Omental fat pad (tissue), 4 donors: ENCODE measurements around the gene NQO1. TPM values are rescaled to one million over a fixed set of nuclear protein-coding genes. Genes with fewer than 3 reads are reported as not detected.
"Not testable (repeated sequence)": the region's sequence is repeated elsewhere in the genome, so short reads cannot be mapped to it uniquely, and the experiment has no call there.

Experiments
- ATAC-seq: fragments of 150-250 bp; one replicate; pipeline ENCODE4 v1.9.1; 2016; ENCODE audit warnings: mild to moderate bottlenecking, moderate library complexity; ENCODE audit not compliant: low FRiP score
- DNase-seq: peaks from one replicate; pipeline ENCODE4 v3.0.0-alpha.2; 2019; ENCODE audit warnings: low spot score
- CTCF ChIP-seq, 3 donors: fragments of 450-650 bp; IDR thresholded peaks; one replicate each; pipeline ENCODE4 v1.5.1; 2016 to 2017; ENCODE audit warnings: antibody characterized with exemption in 3 of 3, mild to moderate bottlenecking in 3 of 3, moderate library complexity in 2 of 3
- total RNA-seq, 4 donors: library from RNA; depleted of rRNA; stranded (reverse); fragments of >200 nt; gene quantifications; one replicate each; pipeline ENCODE4 v1.1.0, GENCODE V29; 2016

The NQO1 gene
- total RNA-seq, 4 donors from 2014 or later = 150 to 377 (median 226) TPM

GRCh38 chr16:69744363-69745231, 18.2 kb upstream of the NQO1 start:
- TF ChIP-seq CTCF (IDR thresholded peaks at IDR 0.05) = no peak
- DNase-seq (no peak), ATAC-seq (no peak)

GRCh38 chr16:69741951-69742904, 15.9 kb upstream of the NQO1 start:
- DNase-seq (peak; percentile 78), ATAC-seq (no peak)
- no peak for TF ChIP-seq CTCF (IDR thresholded peaks at IDR 0.05)

GRCh38 chr16:69741519-69741918, 15.2 kb upstream of the NQO1 start:
- DNase-seq (no peak), ATAC-seq (peak; percentile 73)
- no peak for TF ChIP-seq CTCF (IDR thresholded peaks at IDR 0.05)

GRCh38 chr16:69732101-69732500, 5.7 kb upstream of the NQO1 start:
- DNase-seq = no peak
- no peak for TF ChIP-seq CTCF (IDR thresholded peaks at IDR 0.05)
- no peak for ATAC-seq

GRCh38 chr16:69731280-69731679, 4.9 kb upstream of the NQO1 start:
- not testable (repeated sequence) for DNase-seq, ATAC-seq

GRCh38 chr16:69729030-69729429, 2.7 kb upstream of the NQO1 start:
- not testable (repeated sequence) for DNase-seq, ATAC-seq

- ATAC-seq (no peak), DNase-seq (no peak)
- TF ChIP-seq CTCF (IDR thresholded peaks at IDR 0.05) = no peak
Observed at GRCh38 chr16:69727916-69728270, 1.5 kb upstream of the NQO1 start.
